ENCODE data around the gene FABP1.

GRCh38 chr2:88080545-88080944, 47.3 kb downstream of the FABP1 start:
- no peak for TF ChIP-seq EP300 (IDR thresholded peaks at IDR 0.05)
- TF ChIP-seq, protein P1, sequence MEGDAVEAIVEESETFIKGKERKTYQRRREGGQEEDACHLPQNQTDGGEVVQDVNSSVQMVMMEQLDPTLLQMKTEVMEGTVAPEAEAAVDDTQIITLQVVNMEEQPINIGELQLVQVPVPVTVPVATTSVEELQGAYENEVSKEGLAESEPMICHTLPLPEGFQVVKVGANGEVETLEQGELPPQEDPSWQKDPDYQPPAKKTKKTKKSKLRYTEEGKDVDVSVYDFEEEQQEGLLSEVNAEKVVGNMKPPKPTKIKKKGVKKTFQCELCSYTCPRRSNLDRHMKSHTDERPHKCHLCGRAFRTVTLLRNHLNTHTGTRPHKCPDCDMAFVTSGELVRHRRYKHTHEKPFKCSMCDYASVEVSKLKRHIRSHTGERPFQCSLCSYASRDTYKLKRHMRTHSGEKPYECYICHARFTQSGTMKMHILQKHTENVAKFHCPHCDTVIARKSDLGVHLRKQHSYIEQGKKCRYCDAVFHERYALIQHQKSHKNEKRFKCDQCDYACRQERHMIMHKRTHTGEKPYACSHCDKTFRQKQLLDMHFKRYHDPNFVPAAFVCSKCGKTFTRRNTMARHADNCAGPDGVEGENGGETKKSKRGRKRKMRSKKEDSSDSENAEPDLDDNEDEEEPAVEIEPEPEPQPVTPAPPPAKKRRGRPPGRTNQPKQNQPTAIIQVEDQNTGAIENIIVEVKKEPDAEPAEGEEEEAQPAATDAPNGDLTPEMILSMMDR (IDR thresholded peaks at IDR 0.05): no peak

Measured in upper lobe of left lung (tissue), 4 donors.